ENCODE measurements around the gene RGCC.
"Not testable (repeated sequence)": the region's sequence is repeated elsewhere in the genome, so short reads cannot be mapped to it uniquely, and the experiment has no call there.

The RGCC gene

GRCh38 chr13:41492432-41493260 lies 35.3 kb downstream of the RGCC start:
- DNase-seq, result no peak

GRCh38 chr13:41494202-41494601 lies 36.9 kb downstream of the RGCC start:
- no peak for DNase-seq

- DNase-seq, result no peak
These were observed 37.7 kb downstream of the RGCC start for GRCh38 chr13:41495044-41495443.

- no peak for DNase-seq
These were observed 39.3 kb downstream of the RGCC start for GRCh38 chr13:41496420-41497234.

- no peak for DNase-seq
These were observed 40.1 kb downstream of the RGCC start for GRCh38 chr13:41497436-41497835.

GRCh38 chr13:41499452-41499851 lies 42.1 kb downstream of the RGCC start:
- DNase-seq, result no peak

- no peak for DNase-seq
These were observed 43.2 kb downstream of the RGCC start for GRCh38 chr13:41500511-41500910.

GRCh38 chr13:41501281-41501680 lies 43.9 kb downstream of the RGCC start:
- DNase-seq, result no peak

- DNase-seq, result no peak
These were observed 44.7 kb downstream of the RGCC start for GRCh38 chr13:41502031-41502430.

- DNase-seq, result no peak
These were observed 45.3 kb downstream of the RGCC start for GRCh38 chr13:41502673-41503072.

GRCh38 chr13:41503356-41503755 lies 46.0 kb downstream of the RGCC start:
- DNase-seq, result no peak

- DNase-seq, result not testable (repeated sequence)
These were observed 47.3 kb downstream of the RGCC start for GRCh38 chr13:41504657-41505056.

- DNase-seq, result no peak
These were observed 48.0 kb downstream of the RGCC start for GRCh38 chr13:41505209-41505835.

- no peak for DNase-seq
These were observed 49.0 kb downstream of the RGCC start for GRCh38 chr13:41506312-41506711.

- no peak for DNase-seq
These were observed 52.6 kb downstream of the RGCC start for GRCh38 chr13:41509971-41510370.

- no peak for DNase-seq
These were observed 54.5 kb downstream of the RGCC start for GRCh38 chr13:41511827-41512226.

GRCh38 chr13:41512441-41512840 lies 55.1 kb downstream of the RGCC start:
- DNase-seq, result no peak

GRCh38 chr13:41513600-41513999 lies 56.2 kb downstream of the RGCC start:
- DNase-seq, result no peak

GRCh38 chr13:41514853-41515395 lies 57.6 kb downstream of the RGCC start:
- DNase-seq, result no peak

- no peak for DNase-seq
These were observed 58.3 kb downstream of the RGCC start for GRCh38 chr13:41515491-41516139.

GRCh38 chr13:41516166-41516565 lies 58.8 kb downstream of the RGCC start:
- no peak for DNase-seq

- no peak for DNase-seq
These were observed 59.4 kb downstream of the RGCC start for GRCh38 chr13:41516760-41517159.

Measured in NCI-H1694 treated with DMSO at 0.1 percent for 48 hours (cell line).